WTC11 (cell line): Measurements from ENCODE around the gene PEAK1. TPM values are rescaled to one million over a fixed set of nuclear protein-coding genes. Genes with fewer than 3 reads are reported as not detected.

Experiments used
- ATAC-seq: fragments of 200-7000 bp; cut with Tn5 transposase; 2 replicates; pipeline ENCODE4 v1.10.0; 2021; ENCODE audit warnings: mild to moderate bottlenecking, moderate library complexity
- CTCF ChIA-PET: fragments of 300-600 bp; sonication (Branson Sonifier 250); formaldehyde crosslinking; loops from one replicate; lab custom pipeline; 2021; ENCODE audit warnings: antibody characterized with exemption; lab: Charles Lee
- POLR2A ChIA-PET: fragments of 350-600 bp; sonication (Branson Sonifier 250); formaldehyde crosslinking; loops from one replicate; lab custom pipeline; 2021; ENCODE audit warnings: antibody characterized with exemption; lab: Charles Lee
- DNase-seq: peaks from one replicate; pipeline ENCODE4 v3.0.0; 2021; ENCODE audit warnings: low spot score
- H3K27ac Mint-ChIP-seq: 2 replicates; pipeline ENCODE4 v1.8.0; 2021; ENCODE audit warnings: mixed read lengths
- H3K27me3 Mint-ChIP-seq: 2 replicates; pipeline ENCODE4 v1.8.0; 2021; ENCODE audit warnings: low read depth, mild to moderate bottlenecking, moderate library complexity, mixed read lengths
- H3K36me3 Mint-ChIP-seq: 2 replicates; pipeline ENCODE4 v1.8.0; 2021; ENCODE audit warnings: mixed read lengths
- H3K4me1 Mint-ChIP-seq: 2 replicates; pipeline ENCODE4 v1.8.0; 2022; ENCODE audit warnings: mixed read lengths
- H3K4me3 Mint-ChIP-seq: 2 replicates; pipeline ENCODE4 v1.8.0; 2021; ENCODE audit warnings: mild to moderate bottlenecking, moderate library complexity, mixed read lengths
- H3K9me3 Mint-ChIP-seq: 2 replicates; pipeline ENCODE4 v1.8.0; 2021; ENCODE audit warnings: mixed read lengths
- ATF2 ChIP-seq: sonication (generic); formaldehyde crosslinking; IDR thresholded peaks from 2 replicates; pipeline ENCODE4 v1.8.1; 2022; ENCODE audit warnings: low read depth, missing genetic modification reagents, borderline replicate concordance
- E2F5 ChIP-seq: sonication (generic); formaldehyde crosslinking; IDR thresholded peaks from 2 replicates; pipeline ENCODE4 v1.8.1; 2022; ENCODE audit warnings: mild to moderate bottlenecking, moderate library complexity, missing genetic modification reagents
- ERG ChIP-seq: fragments of 250-450 bp; sonication (Bioruptor Pico); IDR thresholded peaks from 2 replicates; pipeline ENCODE4 v1.8.0; 2021; ENCODE audit warnings: mild to moderate bottlenecking
- ESRRA ChIP-seq: sonication (generic); formaldehyde crosslinking; IDR thresholded peaks from 2 replicates; pipeline ENCODE4 v1.8.1; 2022; ENCODE audit warnings: mild to moderate bottlenecking, missing genetic modification reagents, borderline replicate concordance
- FOXJ3 ChIP-seq: sonication (generic); formaldehyde crosslinking; IDR thresholded peaks from 2 replicates; pipeline ENCODE4 v1.9.0; 2021; ENCODE audit warnings: missing genetic modification reagents, mild to moderate bottlenecking, borderline replicate concordance
- IRF2 ChIP-seq: sonication (generic); formaldehyde crosslinking; IDR thresholded peaks from 2 replicates; pipeline ENCODE4 v1.8.0; 2022; ENCODE audit warnings: low read depth, missing genetic modification reagents, borderline replicate concordance
- MXD4 ChIP-seq: fragments of 250-450 bp; sonication (Bioruptor Pico); IDR thresholded peaks from 2 replicates; pipeline ENCODE4 v1.8.0; 2021; ENCODE audit warnings: mild to moderate bottlenecking, moderate library complexity, borderline replicate concordance
- NFATC4 ChIP-seq: fragments of 250-450 bp; sonication (Bioruptor Pico); IDR thresholded peaks from 2 replicates; pipeline ENCODE4 v1.9.0; 2021; ENCODE audit warnings: mild to moderate bottlenecking
- NFE2L1 ChIP-seq: sonication (generic); formaldehyde crosslinking; IDR thresholded peaks from 2 replicates; pipeline ENCODE4 v1.8.1; 2023; ENCODE audit warnings: missing genetic modification reagents
- TP53 ChIP-seq: sonication (generic); formaldehyde crosslinking; IDR thresholded peaks from 2 replicates; pipeline ENCODE4 v1.8.1; 2023; ENCODE audit warnings: mild to moderate bottlenecking, missing genetic modification reagents
- USF1 ChIP-seq: sonication (generic); formaldehyde crosslinking; IDR thresholded peaks from 2 replicates; pipeline ENCODE4 v1.8.0; 2022; ENCODE audit warnings: mild to moderate bottlenecking, missing genetic modification reagents
- ZNF232 ChIP-seq: sonication (generic); formaldehyde crosslinking; IDR thresholded peaks from 2 replicates; pipeline ENCODE4 v1.8.0; 2022; ENCODE audit warnings: mild to moderate bottlenecking, missing genetic modification reagents
- ZNF263 ChIP-seq: sonication (generic); formaldehyde crosslinking; IDR thresholded peaks from 2 replicates; pipeline ENCODE4 v1.8.1; 2022; ENCODE audit warnings: low read depth, mild to moderate bottlenecking, moderate library complexity, missing genetic modification reagents
- ZNF317 ChIP-seq: sonication (generic); formaldehyde crosslinking; IDR thresholded peaks from 2 replicates; pipeline ENCODE4 v1.8.1; 2023; ENCODE audit warnings: low read depth, mild to moderate bottlenecking, moderate library complexity, missing genetic modification reagents, borderline replicate concordance
- total RNA-seq: library from RNA; stranded (reverse); gene quantifications from 3 replicates; pipeline ENCODE4 v1.2.3, GENCODE V29; 2021
- TF ChIP-seq, protein P1 (sequence below): sonication (generic); formaldehyde crosslinking; IDR thresholded peaks from 2 replicates; pipeline ENCODE4 v1.8.0; 2023; ENCODE audit warnings: mild to moderate bottlenecking, missing genetic modification reagents
- TF ChIP-seq, protein P2 (sequence below): sonication (generic); formaldehyde crosslinking; conservative IDR thresholded peaks from 2 replicates; pipeline ENCODE4 v1.8.1; 2023; ENCODE audit warnings: mild to moderate bottlenecking, low read depth, missing genetic modification reagents, moderate library complexity
- TF ChIP-seq, protein P3 (sequence below): fragments of 250-450 bp; sonication (Bioruptor Pico); IDR thresholded peaks from 2 replicates; pipeline ENCODE4 v1.9.0; 2021; ENCODE audit warnings: mild to moderate bottlenecking, borderline replicate concordance

Gene PEAK1
- total RNA-seq, 1 experiment from 2014 or later = 49.0 TPM

DNA sequence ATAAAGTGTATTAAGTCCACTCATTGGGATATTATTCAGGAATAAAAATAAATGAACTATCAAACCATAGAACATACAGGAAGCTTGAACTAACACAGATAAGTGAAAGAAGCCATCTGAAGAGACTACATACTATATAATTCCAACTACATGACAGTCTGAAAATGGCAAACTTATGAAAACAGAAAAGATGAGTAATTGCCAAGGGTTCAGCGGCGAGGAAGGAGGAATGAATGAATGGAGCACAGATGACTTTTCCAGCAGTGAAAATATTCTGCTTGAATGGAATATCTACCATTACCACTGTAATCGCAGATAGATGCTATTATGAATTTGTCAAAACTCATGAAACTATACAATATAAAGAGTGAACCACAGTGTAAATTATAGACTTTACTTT lies 79.7 kb downstream of the PEAK1 start (continued):
- TF ChIP-seq E2F5 (CRISPR knock-in tag) (no peak), MXD4 (CRISPR knock-in tag) (no peak), ZNF317 (CRISPR knock-in tag) (no peak)

GRCh38 chr15:77336006-77336405 lies 83.9 kb downstream of the PEAK1 start:
- Mint-ChIP-seq H3K4me3 (no peak overlapping the region), H3K27ac (no peak overlapping the region), H3K4me1 (no peaks in the 10 kb centered on the region; the same call in 1 of the 2 replicates), H3K36me3 (peaks cover 9% of the 10 kb centered on the region), H3K9me3 (peaks cover 9% of the 10 kb centered on the region; the same call in 1 of the 2 replicates), H3K27me3 (no peaks in the 10 kb centered on the region)
- TF ChIP-seq FOXJ3 (CRISPR knock-in tag) (no peak), IRF2 (CRISPR knock-in tag) (no peak), ATF2 (CRISPR knock-in tag) (no peak), TP53 (CRISPR knock-in tag) (no peak), NFE2L1 (CRISPR knock-in tag) (no peak), USF1 (CRISPR knock-in tag) (no peak)
- CTCF ChIA-PET = no interaction called here
- POLR2A ChIA-PET = interaction anchor here (0.5 kb wide), 1 partner anchor 175 kb away, joined by 3 read pairs; no protein-coding TSS in a partner anchor
- ATAC-seq (no peak), DNase-seq (no peak)

DNA sequence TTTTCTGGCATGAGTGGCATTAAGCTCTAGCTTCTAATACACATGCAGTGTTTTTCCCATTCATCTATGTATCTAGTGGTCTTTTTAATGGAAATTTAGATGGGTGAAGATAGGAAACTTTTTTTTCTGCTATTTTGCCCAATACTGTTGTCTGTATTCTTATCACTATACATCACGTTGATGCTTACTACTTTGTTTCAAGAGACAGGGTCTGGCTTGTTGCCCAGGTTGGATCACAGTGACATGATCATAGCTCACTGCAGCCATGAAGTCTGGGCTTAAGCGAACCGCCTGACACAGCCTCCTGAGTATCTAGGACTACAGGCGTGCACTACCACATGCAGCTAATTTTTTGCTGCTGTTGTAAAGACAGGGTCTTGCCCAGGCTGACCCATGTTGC lies 84.6 kb downstream of the PEAK1 start:
- H3K27me3 Mint-ChIP-seq = no peaks in the 10 kb centered on the region
- H3K27ac Mint-ChIP-seq = no peak overlapping the region; the same call in 1 of the 2 replicates
- DNase-seq (no peak), ATAC-seq (no peak)
- peaks cover 3% of the 10 kb centered on the region for H3K36me3 Mint-ChIP-seq
- POLR2A ChIA-PET = no interaction called here
- peaks cover 5% of the 10 kb centered on the region for H3K4me1 Mint-ChIP-seq
- CTCF ChIA-PET = no interaction called here
- H3K4me3 Mint-ChIP-seq = no peak overlapping the region
- peaks cover 3% of the 10 kb centered on the region; the same call in 1 of the 2 replicates for H3K9me3 Mint-ChIP-seq
- TF ChIP-seq ZNF232 (CRISPR knock-in tag) = no peak
- TF ChIP-seq, protein P1, sequence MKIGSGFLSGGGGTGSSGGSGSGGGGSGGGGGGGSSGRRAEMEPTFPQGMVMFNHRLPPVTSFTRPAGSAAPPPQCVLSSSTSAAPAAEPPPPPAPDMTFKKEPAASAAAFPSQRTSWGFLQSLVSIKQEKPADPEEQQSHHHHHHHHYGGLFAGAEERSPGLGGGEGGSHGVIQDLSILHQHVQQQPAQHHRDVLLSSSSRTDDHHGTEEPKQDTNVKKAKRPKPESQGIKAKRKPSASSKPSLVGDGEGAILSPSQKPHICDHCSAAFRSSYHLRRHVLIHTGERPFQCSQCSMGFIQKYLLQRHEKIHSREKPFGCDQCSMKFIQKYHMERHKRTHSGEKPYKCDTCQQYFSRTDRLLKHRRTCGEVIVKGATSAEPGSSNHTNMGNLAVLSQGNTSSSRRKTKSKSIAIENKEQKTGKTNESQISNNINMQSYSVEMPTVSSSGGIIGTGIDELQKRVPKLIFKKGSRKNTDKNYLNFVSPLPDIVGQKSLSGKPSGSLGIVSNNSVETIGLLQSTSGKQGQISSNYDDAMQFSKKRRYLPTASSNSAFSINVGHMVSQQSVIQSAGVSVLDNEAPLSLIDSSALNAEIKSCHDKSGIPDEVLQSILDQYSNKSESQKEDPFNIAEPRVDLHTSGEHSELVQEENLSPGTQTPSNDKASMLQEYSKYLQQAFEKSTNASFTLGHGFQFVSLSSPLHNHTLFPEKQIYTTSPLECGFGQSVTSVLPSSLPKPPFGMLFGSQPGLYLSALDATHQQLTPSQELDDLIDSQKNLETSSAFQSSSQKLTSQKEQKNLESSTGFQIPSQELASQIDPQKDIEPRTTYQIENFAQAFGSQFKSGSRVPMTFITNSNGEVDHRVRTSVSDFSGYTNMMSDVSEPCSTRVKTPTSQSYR (CRISPR knock-in tag) = no peak
- no peak for TF ChIP-seq NFATC4 (CRISPR knock-in tag)
- no peak for TF ChIP-seq FOXJ3 (CRISPR knock-in tag)
- TF ChIP-seq ZNF263 (CRISPR knock-in tag) = no peak
- no peak for TF ChIP-seq ERG (CRISPR knock-in tag)
- TF ChIP-seq, protein P2, sequence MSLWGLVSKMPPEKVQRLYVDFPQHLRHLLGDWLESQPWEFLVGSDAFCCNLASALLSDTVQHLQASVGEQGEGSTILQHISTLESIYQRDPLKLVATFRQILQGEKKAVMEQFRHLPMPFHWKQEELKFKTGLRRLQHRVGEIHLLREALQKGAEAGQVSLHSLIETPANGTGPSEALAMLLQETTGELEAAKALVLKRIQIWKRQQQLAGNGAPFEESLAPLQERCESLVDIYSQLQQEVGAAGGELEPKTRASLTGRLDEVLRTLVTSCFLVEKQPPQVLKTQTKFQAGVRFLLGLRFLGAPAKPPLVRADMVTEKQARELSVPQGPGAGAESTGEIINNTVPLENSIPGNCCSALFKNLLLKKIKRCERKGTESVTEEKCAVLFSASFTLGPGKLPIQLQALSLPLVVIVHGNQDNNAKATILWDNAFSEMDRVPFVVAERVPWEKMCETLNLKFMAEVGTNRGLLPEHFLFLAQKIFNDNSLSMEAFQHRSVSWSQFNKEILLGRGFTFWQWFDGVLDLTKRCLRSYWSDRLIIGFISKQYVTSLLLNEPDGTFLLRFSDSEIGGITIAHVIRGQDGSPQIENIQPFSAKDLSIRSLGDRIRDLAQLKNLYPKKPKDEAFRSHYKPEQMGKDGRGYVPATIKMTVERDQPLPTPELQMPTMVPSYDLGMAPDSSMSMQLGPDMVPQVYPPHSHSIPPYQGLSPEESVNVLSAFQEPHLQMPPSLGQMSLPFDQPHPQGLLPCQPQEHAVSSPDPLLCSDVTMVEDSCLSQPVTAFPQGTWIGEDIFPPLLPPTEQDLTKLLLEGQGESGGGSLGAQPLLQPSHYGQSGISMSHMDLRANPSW (CRISPR knock-in tag) = no peak
- TF ChIP-seq, protein P3, sequence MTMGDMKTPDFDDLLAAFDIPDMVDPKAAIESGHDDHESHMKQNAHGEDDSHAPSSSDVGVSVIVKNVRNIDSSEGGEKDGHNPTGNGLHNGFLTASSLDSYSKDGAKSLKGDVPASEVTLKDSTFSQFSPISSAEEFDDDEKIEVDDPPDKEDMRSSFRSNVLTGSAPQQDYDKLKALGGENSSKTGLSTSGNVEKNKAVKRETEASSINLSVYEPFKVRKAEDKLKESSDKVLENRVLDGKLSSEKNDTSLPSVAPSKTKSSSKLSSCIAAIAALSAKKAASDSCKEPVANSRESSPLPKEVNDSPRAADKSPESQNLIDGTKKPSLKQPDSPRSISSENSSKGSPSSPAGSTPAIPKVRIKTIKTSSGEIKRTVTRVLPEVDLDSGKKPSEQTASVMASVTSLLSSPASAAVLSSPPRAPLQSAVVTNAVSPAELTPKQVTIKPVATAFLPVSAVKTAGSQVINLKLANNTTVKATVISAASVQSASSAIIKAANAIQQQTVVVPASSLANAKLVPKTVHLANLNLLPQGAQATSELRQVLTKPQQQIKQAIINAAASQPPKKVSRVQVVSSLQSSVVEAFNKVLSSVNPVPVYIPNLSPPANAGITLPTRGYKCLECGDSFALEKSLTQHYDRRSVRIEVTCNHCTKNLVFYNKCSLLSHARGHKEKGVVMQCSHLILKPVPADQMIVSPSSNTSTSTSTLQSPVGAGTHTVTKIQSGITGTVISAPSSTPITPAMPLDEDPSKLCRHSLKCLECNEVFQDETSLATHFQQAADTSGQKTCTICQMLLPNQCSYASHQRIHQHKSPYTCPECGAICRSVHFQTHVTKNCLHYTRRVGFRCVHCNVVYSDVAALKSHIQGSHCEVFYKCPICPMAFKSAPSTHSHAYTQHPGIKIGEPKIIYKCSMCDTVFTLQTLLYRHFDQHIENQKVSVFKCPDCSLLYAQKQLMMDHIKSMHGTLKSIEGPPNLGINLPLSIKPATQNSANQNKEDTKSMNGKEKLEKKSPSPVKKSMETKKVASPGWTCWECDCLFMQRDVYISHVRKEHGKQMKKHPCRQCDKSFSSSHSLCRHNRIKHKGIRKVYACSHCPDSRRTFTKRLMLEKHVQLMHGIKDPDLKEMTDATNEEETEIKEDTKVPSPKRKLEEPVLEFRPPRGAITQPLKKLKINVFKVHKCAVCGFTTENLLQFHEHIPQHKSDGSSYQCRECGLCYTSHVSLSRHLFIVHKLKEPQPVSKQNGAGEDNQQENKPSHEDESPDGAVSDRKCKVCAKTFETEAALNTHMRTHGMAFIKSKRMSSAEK = no peak
- TF ChIP-seq ESRRA (CRISPR knock-in tag) = no peak
